Panc1 (cell line): Measurements from ENCODE around the gene LHX4.

Experiments
- SIN3A ChIP-seq: IDR thresholded peaks from 2 replicates; pipeline ENCODE4 v1.6.1; 2012; ENCODE audit warnings: low read depth, mild to moderate bottlenecking, low read length, moderate library complexity, borderline replicate concordance; ENCODE audit not compliant: insufficient read depth
- TF ChIP-seq, protein P1 (sequence below): fragments of 450-650 bp; IDR thresholded peaks from 2 replicates; pipeline ENCODE4 v1.5.1; 2017; ENCODE audit warnings: mild to moderate bottlenecking

DNA sequence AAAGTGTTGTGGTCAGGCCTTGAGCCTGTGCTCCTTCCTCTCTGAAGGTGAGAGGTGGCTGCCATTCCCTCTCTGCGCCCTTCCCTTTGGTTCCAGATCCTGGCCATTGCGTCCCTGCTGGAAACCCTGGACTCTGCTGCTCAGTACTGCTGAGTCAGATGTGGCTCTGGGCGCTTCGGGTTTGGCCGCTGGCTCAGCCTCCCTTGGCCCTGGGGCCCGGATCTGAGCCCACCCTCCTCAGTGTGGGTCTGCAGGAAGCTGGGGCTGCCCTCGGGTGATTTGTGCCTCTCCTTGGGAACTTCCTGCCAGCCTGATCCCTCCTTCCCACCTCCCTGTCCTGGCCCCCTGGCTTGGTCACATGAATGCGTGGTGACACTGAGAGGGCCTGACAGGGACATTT, 43.2 kb upstream of the LHX4 start:
- TF ChIP-seq, protein P1, sequence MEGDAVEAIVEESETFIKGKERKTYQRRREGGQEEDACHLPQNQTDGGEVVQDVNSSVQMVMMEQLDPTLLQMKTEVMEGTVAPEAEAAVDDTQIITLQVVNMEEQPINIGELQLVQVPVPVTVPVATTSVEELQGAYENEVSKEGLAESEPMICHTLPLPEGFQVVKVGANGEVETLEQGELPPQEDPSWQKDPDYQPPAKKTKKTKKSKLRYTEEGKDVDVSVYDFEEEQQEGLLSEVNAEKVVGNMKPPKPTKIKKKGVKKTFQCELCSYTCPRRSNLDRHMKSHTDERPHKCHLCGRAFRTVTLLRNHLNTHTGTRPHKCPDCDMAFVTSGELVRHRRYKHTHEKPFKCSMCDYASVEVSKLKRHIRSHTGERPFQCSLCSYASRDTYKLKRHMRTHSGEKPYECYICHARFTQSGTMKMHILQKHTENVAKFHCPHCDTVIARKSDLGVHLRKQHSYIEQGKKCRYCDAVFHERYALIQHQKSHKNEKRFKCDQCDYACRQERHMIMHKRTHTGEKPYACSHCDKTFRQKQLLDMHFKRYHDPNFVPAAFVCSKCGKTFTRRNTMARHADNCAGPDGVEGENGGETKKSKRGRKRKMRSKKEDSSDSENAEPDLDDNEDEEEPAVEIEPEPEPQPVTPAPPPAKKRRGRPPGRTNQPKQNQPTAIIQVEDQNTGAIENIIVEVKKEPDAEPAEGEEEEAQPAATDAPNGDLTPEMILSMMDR: no peak
- TF ChIP-seq SIN3A: no peak
